IMR-90 (cell line): ENCODE measurements around the gene PANK3. TPM values are rescaled to one million over a fixed set of nuclear protein-coding genes. Genes with fewer than 3 reads are reported as not detected.

Experiments used
- ATAC-seq: fragments of 200-7000 bp; cut with Tn5 transposase; 2 replicates; pipeline ENCODE4 v1.9.1; 2020; ENCODE audit warnings: low read depth, mild to moderate bottlenecking, moderate library complexity
- BruUV-seq: library from RNA; stranded (reverse); fragments of 400-500 nt; replicated peaks from 2 replicates; lab custom pipeline; 2021; lab: Mats Ljungman, UMichigan
- CTCF ChIA-PET: fragments of 300-600 bp; formaldehyde crosslinking; extraction: SDS; loops from one replicate; lab custom pipeline; 2021; ENCODE audit warnings: antibody characterized with exemption; lab: Yijun Ruan, JAX
- POLR2A ChIA-PET: fragments of 300-600 bp; sonication (Branson Sonifier 250); formaldehyde crosslinking; loops from one replicate; lab custom pipeline; 2022; ENCODE audit warnings: antibody characterized with exemption; ENCODE audit not compliant: unreplicated experiment; lab: Charles Lee
- DNase-seq: peaks from one replicate; pipeline ENCODE4 v3.0.0; 2013
- H2AFZ ChIP-seq: replicated peaks from 2 replicates; pipeline ENCODE3; 2013; ENCODE audit warnings: low read length, mild to moderate bottlenecking; ENCODE audit not compliant: poor library complexity
- H2AK5ac ChIP-seq: 2 replicates; pipeline ENCODE4 v1.6.1; 2013; ENCODE audit warnings: low read depth, low read length, inconsistent platforms
- H2AK9ac ChIP-seq: replicated peaks from 2 replicates; pipeline ENCODE3; 2013; ENCODE audit warnings: mild to moderate bottlenecking, low read depth, low read length, moderate library complexity; ENCODE audit not compliant: poor library complexity
- H2BK120ac ChIP-seq: 2 replicates; pipeline ENCODE4 v1.6.1; 2013; ENCODE audit warnings: low read depth, low read length, inconsistent platforms
- H2BK15ac ChIP-seq: 3 replicates; pipeline ENCODE4 v1.6.1; 2013; ENCODE audit warnings: low read depth, low read length, inconsistent platforms
- H2BK20ac ChIP-seq: 2 replicates; pipeline ENCODE4 v1.6.1; 2013; ENCODE audit warnings: low read depth, mild to moderate bottlenecking, inconsistent platforms, low read length, moderate library complexity
- H2BK5ac ChIP-seq: 2 replicates; pipeline ENCODE4 v1.6.1; 2013; ENCODE audit warnings: mild to moderate bottlenecking, low read depth, low read length, inconsistent platforms; ENCODE audit not compliant: poor library complexity, severe bottlenecking
- H3K14ac ChIP-seq: replicated peaks from 2 replicates; pipeline ENCODE4 v1.6.1; 2013; ENCODE audit warnings: low read depth, low read length, inconsistent platforms
- H3K18ac ChIP-seq: 2 replicates; pipeline ENCODE4 v1.6.1; 2013; ENCODE audit warnings: low read depth, low read length, control low read depth
- H3K23ac ChIP-seq: 2 replicates; pipeline ENCODE4 v1.6.1; 2013; ENCODE audit warnings: low read depth, low read length, inconsistent platforms
- H3K27ac ChIP-seq: 2 replicates; pipeline ENCODE4 v1.5.1; 2013; ENCODE audit warnings: mild to moderate bottlenecking, control low read depth, low read length; ENCODE audit not compliant: insufficient read depth
- H3K27me3 ChIP-seq: 2 replicates; pipeline ENCODE4 v1.6.1; 2013; ENCODE audit warnings: low read length; ENCODE audit not compliant: control insufficient read depth, insufficient read depth
- H3K36me3 ChIP-seq: 2 replicates; pipeline ENCODE4 v1.6.1; 2013; ENCODE audit warnings: low read length, mixed read lengths; ENCODE audit not compliant: control insufficient read depth, insufficient read depth
- H3K4ac ChIP-seq: 2 replicates; pipeline ENCODE4 v1.6.1; 2013; ENCODE audit warnings: low read depth, low read length, inconsistent platforms
- H3K4me1 ChIP-seq: 2 replicates; pipeline ENCODE4 v1.6.1; 2013; ENCODE audit warnings: low read length, mixed read lengths; ENCODE audit not compliant: control insufficient read depth, insufficient read depth
- H3K4me2 ChIP-seq: 2 replicates; pipeline ENCODE4 v1.6.1; 2013; ENCODE audit warnings: low read depth, mild to moderate bottlenecking, control low read depth, low read length, moderate library complexity
- H3K4me3 ChIP-seq: 2 replicates; pipeline ENCODE4 v1.5.1; 2013; ENCODE audit warnings: low read depth, mild to moderate bottlenecking, control low read depth, low read length, moderate library complexity; ENCODE audit not compliant: insufficient read depth
- H3K56ac ChIP-seq: 2 replicates; pipeline ENCODE4 v1.6.1; 2013; ENCODE audit warnings: low read length, inconsistent platforms; ENCODE audit not compliant: insufficient read depth; ENCODE audit errors: extremely low read depth
- H3K79me1 ChIP-seq, 2 experiments: 2 replicates each; pipeline ENCODE4 v1.6.1; 2013; ENCODE audit warnings: low read length in 2 of 2, inconsistent platforms in 1 of 2, low read depth in 1 of 2
- H3K9ac ChIP-seq: 2 replicates; pipeline ENCODE4 v1.6.1; 2013; ENCODE audit warnings: low read depth, low read length, control low read depth
- H3K9me1 ChIP-seq: 2 replicates; pipeline ENCODE4 v1.6.1; 2013; ENCODE audit warnings: low read length, inconsistent platforms; ENCODE audit not compliant: insufficient read depth
- H3K9me3 ChIP-seq: 2 replicates; pipeline ENCODE4 v1.6.1; 2013; ENCODE audit warnings: low read length; ENCODE audit not compliant: control insufficient read depth, insufficient read depth
- H4K20me1 ChIP-seq: 2 replicates; pipeline ENCODE4 v1.6.1; 2013; ENCODE audit warnings: low read length, inconsistent platforms; ENCODE audit not compliant: insufficient read depth
- H4K5ac ChIP-seq: 2 replicates; pipeline ENCODE4 v1.6.1; 2013; ENCODE audit warnings: mild to moderate bottlenecking, low read depth, low read length, control low read depth
- H4K8ac ChIP-seq, 2 experiments: 2 replicates each; pipeline ENCODE4 v1.6.1; 2013; ENCODE audit warnings: low read depth in 2 of 2, low read length in 2 of 2, control low read depth in 1 of 2, inconsistent platforms in 1 of 2
- H4K91ac ChIP-seq: 2 replicates; pipeline ENCODE4 v1.6.1; 2013; ENCODE audit warnings: low read depth, low read length, inconsistent platforms; ENCODE audit not compliant: insufficient read depth
- CHD1 ChIP-seq: IDR thresholded peaks from 2 replicates; pipeline ENCODE4 v1.6.1; 2012; ENCODE audit warnings: low read depth, low read length, improper control_type of control experiment
- FOS ChIP-seq: fragments of 150-350 bp; IDR thresholded peaks from 2 replicates; pipeline ENCODE4 v1.6.1; 2016; ENCODE audit warnings: low read depth, low read length
- MXI1 ChIP-seq: IDR thresholded peaks from 2 replicates; pipeline ENCODE4 v1.6.1; 2012; ENCODE audit warnings: low read depth, mild to moderate bottlenecking, low read length, moderate library complexity, borderline replicate concordance
- POLR2A ChIP-seq: IDR thresholded peaks from 2 replicates; pipeline ENCODE4 v1.6.1; 2012; ENCODE audit warnings: mild to moderate bottlenecking, low read depth, low read length
- RAD21 ChIP-seq: IDR thresholded peaks from 2 replicates; pipeline ENCODE4 v1.6.1; 2012; ENCODE audit warnings: low read length, improper control_type of control experiment
- SMC3 ChIP-seq: fragments of 150-350 bp; IDR thresholded peaks from 2 replicates; pipeline ENCODE4 v1.6.1; 2016; ENCODE audit warnings: low read depth, mild to moderate bottlenecking, antibody characterized with exemption, low read length, moderate library complexity
- WGBS, 2 experiments: methylation state at CpG; one replicate each; pipeline versions ENCODE4 v1.1.5 to v1.1.7; 2013; ENCODE audit warnings: missing lambda C conversion rate in 2 of 2; ENCODE audit not compliant: insufficient read length in 1 of 2; ENCODE audit errors: extremely low coverage in 2 of 2; 5-methylcytosine and 5-hydroxymethylcytosine counted together
- dilution Hi-C: fragments of 300-500 bp; cut with HindIII; formaldehyde crosslinking; loops from one replicate; pipeline ENCODE4 v1.14.3; 2018; ENCODE audit warnings: low sequenced_read_pairs; ENCODE audit not compliant: unreplicated experiment
- in situ Hi-C: fragments of 300-500 bp; cut with MboI; formaldehyde crosslinking; loops from 3 replicates; pipeline ENCODE4 v1.14.3; 2019; ENCODE audit warnings: low sequenced_read_pairs, inconsistent platforms, mixed read lengths
- intact Hi-C: fragments of 100-400 bp; cut with micrococcal nuclease; formaldehyde crosslinking; loops from 2 replicates; pipeline ENCODE4 v1.10.0; 2022
- polyA plus RNA-seq, 3 experiments: library from polyadenylated mRNA; depleted of rRNA; stranded (reverse); fragments of >200 nt; gene quantifications; 2 replicates each; pipeline ENCODE4 v1.2.3, GENCODE V29; 2012; ENCODE audit warnings: low replicate concordance in 1 of 3
- total RNA-seq: library from RNA; depleted of rRNA; stranded (reverse); fragments of >200 nt; gene quantifications from 2 replicates; pipeline ENCODE4 v1.2.3, GENCODE V29; 2012
- TF ChIP-seq, protein P1 (sequence below): fragments of 150-350 bp; IDR thresholded peaks from 2 replicates; pipeline ENCODE4 v1.6.1; 2017; ENCODE audit warnings: mild to moderate bottlenecking, antibody characterized with exemption, low read length, low read depth
- TF ChIP-seq, protein P2 (sequence below): conservative IDR thresholded peaks from 2 replicates; pipeline ENCODE4 v1.5.1; 2012; ENCODE audit warnings: mild to moderate bottlenecking, low read depth, low read length, improper control_type of control experiment

PANK3 gene
- total and polyA plus RNA-seq, 2 of the 4 experiments (the other 2 are of a cell fraction) = 6.9 to 21.0 TPM

DNA sequence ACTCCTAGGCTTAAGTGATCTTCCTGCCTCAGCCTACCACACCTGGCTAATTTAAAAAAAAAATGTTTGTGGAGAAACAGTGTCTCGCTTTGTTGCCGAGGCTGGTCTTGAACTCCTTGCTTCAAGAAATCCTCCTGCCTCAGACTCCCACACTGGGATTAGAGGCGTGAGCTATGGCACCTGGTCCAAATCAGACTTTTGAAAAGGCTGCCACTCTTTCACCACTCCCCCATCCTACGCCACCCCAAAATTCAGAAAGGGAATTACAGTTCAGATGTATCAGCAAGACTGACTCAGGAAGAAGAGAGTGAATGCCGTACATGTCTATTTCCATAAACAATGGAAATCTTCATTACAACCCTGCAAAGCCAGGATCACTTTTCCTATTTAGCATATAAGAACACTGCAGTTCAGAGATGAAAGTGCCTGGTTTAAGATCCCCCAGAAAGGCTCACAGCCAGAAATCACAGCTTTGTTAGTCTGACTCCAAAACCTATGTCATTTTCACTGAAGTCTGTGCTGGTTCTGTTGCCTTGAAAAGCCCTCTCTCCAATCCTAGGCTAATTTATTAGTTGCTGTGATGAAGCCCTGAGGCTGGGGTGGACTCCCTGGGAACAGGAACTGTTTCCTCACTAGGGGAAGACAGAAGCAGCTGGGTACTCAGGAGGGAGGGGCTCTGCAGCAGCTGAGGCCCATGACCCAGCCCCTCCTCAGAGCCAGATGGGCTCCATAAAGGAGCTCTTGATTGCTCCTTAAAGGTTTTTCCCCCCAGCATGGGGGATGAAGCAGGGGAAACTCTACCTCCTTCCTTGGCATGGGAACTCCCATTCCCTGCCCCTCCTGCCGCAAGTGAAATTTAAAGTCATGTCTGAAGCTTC, 46.9 kb downstream of the PANK3 start (continued):
- no peak for TF ChIP-seq FOS
- no peak for TF ChIP-seq POLR2A

DNA sequence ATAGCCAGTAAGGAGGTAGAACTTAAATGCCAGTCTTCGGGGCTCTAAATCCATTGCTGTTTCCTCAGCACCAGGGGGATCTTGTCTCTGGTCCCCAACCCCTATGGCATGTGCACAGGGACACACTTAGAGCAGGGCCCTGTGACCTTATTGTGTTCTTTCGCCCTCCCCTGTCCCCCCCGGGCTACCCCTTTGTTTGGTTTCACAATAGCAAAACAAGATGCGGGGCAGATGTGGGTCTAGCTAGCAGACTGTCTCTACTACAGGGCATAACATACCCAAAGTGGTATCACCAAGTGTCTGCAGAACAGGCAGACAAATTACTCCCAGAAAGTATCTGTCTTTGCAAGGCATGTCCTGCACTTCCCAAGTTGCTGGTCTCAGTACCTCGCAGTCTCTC, 48.0 kb downstream of the PANK3 start:
- TF ChIP-seq, protein P1, sequence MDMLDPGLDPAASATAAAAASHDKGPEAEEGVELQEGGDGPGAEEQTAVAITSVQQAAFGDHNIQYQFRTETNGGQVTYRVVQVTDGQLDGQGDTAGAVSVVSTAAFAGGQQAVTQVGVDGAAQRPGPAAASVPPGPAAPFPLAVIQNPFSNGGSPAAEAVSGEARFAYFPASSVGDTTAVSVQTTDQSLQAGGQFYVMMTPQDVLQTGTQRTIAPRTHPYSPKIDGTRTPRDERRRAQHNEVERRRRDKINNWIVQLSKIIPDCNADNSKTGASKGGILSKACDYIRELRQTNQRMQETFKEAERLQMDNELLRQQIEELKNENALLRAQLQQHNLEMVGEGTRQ = no peak
- no peak for TF ChIP-seq RAD21
- TF ChIP-seq MXI1 = no peak
- TF ChIP-seq, protein P2, sequence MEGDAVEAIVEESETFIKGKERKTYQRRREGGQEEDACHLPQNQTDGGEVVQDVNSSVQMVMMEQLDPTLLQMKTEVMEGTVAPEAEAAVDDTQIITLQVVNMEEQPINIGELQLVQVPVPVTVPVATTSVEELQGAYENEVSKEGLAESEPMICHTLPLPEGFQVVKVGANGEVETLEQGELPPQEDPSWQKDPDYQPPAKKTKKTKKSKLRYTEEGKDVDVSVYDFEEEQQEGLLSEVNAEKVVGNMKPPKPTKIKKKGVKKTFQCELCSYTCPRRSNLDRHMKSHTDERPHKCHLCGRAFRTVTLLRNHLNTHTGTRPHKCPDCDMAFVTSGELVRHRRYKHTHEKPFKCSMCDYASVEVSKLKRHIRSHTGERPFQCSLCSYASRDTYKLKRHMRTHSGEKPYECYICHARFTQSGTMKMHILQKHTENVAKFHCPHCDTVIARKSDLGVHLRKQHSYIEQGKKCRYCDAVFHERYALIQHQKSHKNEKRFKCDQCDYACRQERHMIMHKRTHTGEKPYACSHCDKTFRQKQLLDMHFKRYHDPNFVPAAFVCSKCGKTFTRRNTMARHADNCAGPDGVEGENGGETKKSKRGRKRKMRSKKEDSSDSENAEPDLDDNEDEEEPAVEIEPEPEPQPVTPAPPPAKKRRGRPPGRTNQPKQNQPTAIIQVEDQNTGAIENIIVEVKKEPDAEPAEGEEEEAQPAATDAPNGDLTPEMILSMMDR = no peak
- no peak for TF ChIP-seq POLR2A
- TF ChIP-seq SMC3 = no peak
- no peak for TF ChIP-seq CHD1
- Histone ChIP-seq H3K4me2 (no peak overlapping the region), H2BK15ac (no peak overlapping the region), H3K4ac (no peak overlapping the region), H3K14ac (no peak overlapping the region), H3K4me3 (no peak overlapping the region), H3K27ac (no peak overlapping the region), H4K20me1 (no peaks in the 10 kb centered on the region), H3K27me3 (peaks cover 33% of the 10 kb centered on the region), H2BK20ac (no peak overlapping the region), H3K4me1 (peaks cover 2% of the 10 kb centered on the region; the same call in 1 of the 2 replicates), H3K36me3 (no peaks in the 10 kb centered on the region), H4K91ac (no peak overlapping the region), H3K23ac (no peak overlapping the region), H4K8ac (no peak overlapping the region), H3K9ac (no peak overlapping the region), H2BK120ac (no peak overlapping the region), H3K79me1 (no peaks in the 10 kb centered on the region), H3K9me1 (0 out of 2 replicates have a peak, but pooled peaks cover 3% of the 10 kb centered on the region), H4K5ac (no peak overlapping the region), H3K9me3 (peaks cover 8% of the 10 kb centered on the region), H2AK5ac (no peak overlapping the region), H3K56ac (no peak overlapping the region), H2AFZ (no peak overlapping the region), H3K18ac (no peak overlapping the region), H2AK9ac (no peak overlapping the region), H2BK5ac (no peak overlapping the region)
- intact Hi-C loops (no loop called here), in situ Hi-C loops (no loop called here), dilution Hi-C loops (no loop called here)
- CTCF ChIA-PET = no interaction called here
- no peak for DNase-seq
- no CpG with 5 or more reads among the region's 5 CpGs for WGBS, 2 experiments
- BruUV-seq = no TSS peak
- POLR2A ChIA-PET = no interaction called here
- ATAC-seq = no peak
